ENCODE data around the gene RASGRF2.
"Not testable (repeated sequence)": the region's sequence is repeated elsewhere in the genome, so short reads cannot be mapped to it uniquely, and the experiment has no call there.

RASGRF2 gene

GRCh38 chr5:81080809-81081460 is 120.8 kb downstream of the RASGRF2 start:
- DNase-seq: no peak

GRCh38 chr5:81081461-81081835 is 121.3 kb downstream of the RASGRF2 start:
- no peak for DNase-seq

GRCh38 chr5:81086881-81087281 is 126.7 kb downstream of the RASGRF2 start:
- DNase-seq: no peak

- DNase-seq: no peak
Measured at GRCh38 chr5:81091199-81091598, 131.0 kb downstream of the RASGRF2 start.

GRCh38 chr5:81093536-81094196 is 133.5 kb downstream of the RASGRF2 start:
- no peak for DNase-seq

GRCh38 chr5:81095835-81096234 is 135.7 kb downstream of the RASGRF2 start:
- DNase-seq: no peak

- no peak for DNase-seq
Measured at GRCh38 chr5:81097713-81098112, 137.6 kb downstream of the RASGRF2 start.

GRCh38 chr5:81105261-81105877 is 145.2 kb downstream of the RASGRF2 start:
- DNase-seq: no peak

GRCh38 chr5:81115261-81115660 is 155.1 kb downstream of the RASGRF2 start:
- no peak for DNase-seq

- DNase-seq: no peak
Measured at GRCh38 chr5:81117566-81117965, 157.4 kb downstream of the RASGRF2 start.

GRCh38 chr5:81121273-81121672 is 161.1 kb downstream of the RASGRF2 start:
- no peak for DNase-seq

GRCh38 chr5:81121836-81122630 is 161.9 kb downstream of the RASGRF2 start:
- DNase-seq: no peak

GRCh38 chr5:81124689-81125088 is 164.5 kb downstream of the RASGRF2 start:
- DNase-seq: not testable (repeated sequence)

GRCh38 chr5:81125959-81126358 is 165.8 kb downstream of the RASGRF2 start:
- no peak for DNase-seq

- DNase-seq: no peak
Measured at GRCh38 chr5:81128416-81128815, 168.3 kb downstream of the RASGRF2 start.

- no peak for DNase-seq
Measured at GRCh38 chr5:81132381-81132780, 172.2 kb downstream of the RASGRF2 start.

- DNase-seq: no peak
Measured at GRCh38 chr5:81134066-81134465, 173.9 kb downstream of the RASGRF2 start.

GRCh38 chr5:81134566-81134965 is 174.4 kb downstream of the RASGRF2 start:
- no peak for DNase-seq

- no peak for DNase-seq
Measured at GRCh38 chr5:81136557-81136956, 176.4 kb downstream of the RASGRF2 start.

- DNase-seq: no peak
Measured at GRCh38 chr5:81137833-81138232, 177.7 kb downstream of the RASGRF2 start.

- DNase-seq: peak in 1 of 2 experiments; percentile 2
Measured at GRCh38 chr5:81140441-81140840, 180.3 kb downstream of the RASGRF2 start.

GRCh38 chr5:81140943-81141342 is 180.8 kb downstream of the RASGRF2 start:
- no peak for DNase-seq

- no peak for DNase-seq
Measured at GRCh38 chr5:81142108-81142507, 181.9 kb downstream of the RASGRF2 start.

Measured in SHP77 (cell line).